ENCODE data around the gene KCTD3.

GRCh38 chr1:215669806-215670491, 102.8 kb downstream of the KCTD3 start:
- TF ChIP-seq CTCF (IDR thresholded peaks at IDR 0.05): no peak
- no peak for TF ChIP-seq SIN3A (IDR thresholded peaks at IDR 0.05; ENCODE audit: borderline replicate concordance, insufficient read depth, low read depth, low read length)
- no peak for TF ChIP-seq POLR2AphosphoS5 (IDR thresholded peaks at IDR 0.05; ENCODE audit: low read depth, low read length)
